HG02885 (cell line): ENCODE data around the gene METRNL.

Source experiments
- ATAC-seq: cut with Tn5 transposase; IDR thresholded peaks from one replicate; pipeline ENCODE4 v1.9.1; 2021; ENCODE audit warnings: mild to moderate bottlenecking; ENCODE audit not compliant: unreplicated experiment, poor library complexity

Gene METRNL

DNA sequence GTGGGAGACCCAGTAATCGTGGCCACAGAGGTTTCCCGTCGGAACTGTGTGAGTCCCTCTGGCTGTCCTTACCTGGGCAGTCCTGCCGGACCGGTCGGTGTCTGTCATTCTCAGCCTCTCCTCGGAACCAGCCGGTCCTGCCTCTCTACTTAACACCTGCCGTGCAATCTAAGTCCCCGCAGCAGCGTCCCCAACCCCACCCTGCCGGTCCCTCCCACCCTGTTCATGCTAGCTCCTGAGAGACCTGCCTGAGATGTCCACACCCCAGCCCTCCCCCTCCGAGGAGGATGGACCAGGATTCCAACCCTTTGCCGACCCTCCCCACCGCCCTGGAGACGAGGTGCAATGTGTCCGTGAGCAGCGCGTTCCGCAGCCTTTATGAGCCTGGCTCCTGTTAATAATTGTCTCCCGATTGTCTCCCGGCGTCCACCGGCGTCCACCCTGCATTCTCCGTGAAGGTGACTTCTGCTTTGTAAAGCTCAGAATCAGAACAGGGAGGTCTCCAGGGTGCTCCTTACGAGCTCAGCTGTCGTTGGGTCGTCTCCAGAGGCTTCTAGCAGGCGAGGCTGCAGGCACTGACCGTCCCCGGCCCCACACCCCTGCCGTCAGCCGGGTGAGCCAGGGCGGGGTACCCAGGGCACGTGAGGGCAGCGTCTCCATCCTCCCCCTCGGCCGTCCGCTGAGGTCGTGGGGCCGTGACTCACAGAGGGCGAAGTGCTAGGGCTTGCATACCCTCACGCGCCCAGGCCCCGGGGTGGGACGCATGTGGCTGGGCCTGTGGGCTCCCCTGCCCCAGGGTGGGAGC is 10.1 kb downstream of the METRNL start:
- no peak for ATAC-seq

DNA sequence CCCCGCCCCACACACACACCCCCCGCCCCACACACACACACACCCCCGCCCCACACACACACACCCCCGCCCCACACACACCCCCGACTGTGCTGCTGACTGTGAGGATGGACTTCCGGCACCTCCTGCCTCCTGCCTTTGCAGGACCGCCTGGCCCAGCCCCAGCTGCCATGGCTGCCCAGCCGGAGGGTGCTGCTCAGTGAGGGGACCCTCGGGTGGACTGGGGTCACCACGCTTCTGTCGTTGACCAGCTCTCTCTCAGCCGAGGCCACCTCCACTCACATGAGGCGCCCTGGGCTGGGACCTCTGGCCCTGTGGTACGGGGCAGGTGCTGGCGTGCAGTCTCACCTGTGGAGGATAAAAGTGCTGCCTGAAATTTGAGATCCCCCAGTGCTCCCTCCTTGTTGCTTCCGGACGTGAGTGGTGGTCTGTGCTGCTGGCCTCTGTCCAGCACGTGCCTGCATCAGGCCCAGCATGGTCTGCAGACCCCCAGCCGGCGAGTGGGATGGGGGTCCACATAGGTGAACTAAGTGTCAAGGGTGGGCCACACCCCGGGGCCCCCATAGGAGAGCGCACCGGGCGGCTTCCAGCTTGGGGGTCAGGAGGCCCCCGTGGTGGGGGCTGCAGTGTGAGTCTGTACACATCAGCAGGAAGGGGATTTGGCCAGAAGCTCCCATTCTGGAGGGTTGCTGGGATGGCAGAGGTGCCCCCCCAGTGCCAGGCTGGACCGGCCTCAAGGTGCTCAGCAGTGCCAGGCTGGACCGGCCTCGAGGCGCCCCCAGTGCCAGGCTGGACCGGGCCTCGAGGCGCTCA is 11.2 kb downstream of the METRNL start:
- no peak for ATAC-seq

DNA sequence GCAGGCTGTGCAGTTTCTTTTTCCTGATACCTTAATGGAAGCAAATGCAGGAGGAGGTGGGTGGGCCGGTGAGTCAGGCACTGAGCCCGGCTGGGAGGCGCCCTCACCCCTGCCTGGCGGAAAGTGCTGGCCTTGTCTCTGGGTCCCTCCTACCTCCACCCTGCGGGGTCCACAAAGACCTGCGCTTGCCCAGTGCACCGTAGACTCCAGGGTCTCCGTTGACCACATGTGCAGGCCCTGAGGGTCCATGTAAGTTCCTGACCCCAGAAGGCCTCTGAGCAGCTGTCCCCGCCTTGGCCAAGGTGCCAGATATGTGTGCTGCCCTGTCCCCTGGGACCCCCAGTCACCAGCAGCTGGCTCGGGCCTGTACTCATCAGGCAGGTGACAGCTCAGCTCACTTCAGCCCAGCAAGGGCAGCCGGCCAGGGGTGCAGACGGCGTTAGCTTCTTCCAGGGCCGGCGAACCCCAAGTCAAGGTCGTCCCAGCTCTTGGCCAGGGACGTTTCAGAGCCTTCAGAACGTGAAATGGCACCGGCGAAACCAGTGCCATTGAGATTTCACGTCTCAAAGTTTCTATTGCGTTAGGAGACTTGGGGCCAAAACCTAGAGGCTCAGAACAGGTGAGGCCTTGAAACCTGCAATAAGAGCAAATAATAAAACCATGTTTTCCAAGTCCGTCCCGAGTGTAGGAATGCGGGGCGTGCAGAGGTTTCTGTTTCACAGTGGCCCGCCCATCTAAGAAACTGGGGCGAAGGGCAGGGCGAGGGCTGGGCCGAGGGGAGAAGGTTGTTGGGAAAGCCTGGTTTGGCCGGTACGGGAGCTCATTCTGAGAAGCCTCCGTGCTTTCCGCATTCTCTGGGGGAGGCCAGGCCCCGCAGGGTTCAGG is 12.1 kb downstream of the METRNL start:
- ATAC-seq, result no peak

- ATAC-seq, result no peak
These were observed 12.8 kb downstream of the METRNL start for GRCh38 chr17:83092186-83092585.

DNA sequence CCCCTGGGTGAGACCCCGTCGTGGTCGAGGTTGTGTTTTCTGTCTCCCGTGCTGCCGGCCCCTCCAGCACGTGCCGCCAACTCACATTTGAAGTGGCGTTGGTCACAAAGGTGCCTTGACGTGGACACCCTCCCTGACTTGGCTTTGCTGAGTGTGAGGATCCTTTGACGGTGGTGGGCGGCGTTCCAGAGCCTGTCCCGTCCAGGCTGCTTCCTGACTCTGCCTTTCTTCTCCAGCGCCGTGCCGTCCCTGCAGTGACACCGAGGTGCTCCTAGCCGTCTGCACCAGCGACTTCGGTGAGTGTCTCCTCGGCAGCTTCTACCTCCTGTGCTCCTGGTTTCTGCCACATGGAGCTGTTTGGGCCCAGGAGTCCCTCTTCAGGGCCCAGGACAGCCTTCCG is 13.5 kb downstream of the METRNL start:
- no peak for ATAC-seq

DNA sequence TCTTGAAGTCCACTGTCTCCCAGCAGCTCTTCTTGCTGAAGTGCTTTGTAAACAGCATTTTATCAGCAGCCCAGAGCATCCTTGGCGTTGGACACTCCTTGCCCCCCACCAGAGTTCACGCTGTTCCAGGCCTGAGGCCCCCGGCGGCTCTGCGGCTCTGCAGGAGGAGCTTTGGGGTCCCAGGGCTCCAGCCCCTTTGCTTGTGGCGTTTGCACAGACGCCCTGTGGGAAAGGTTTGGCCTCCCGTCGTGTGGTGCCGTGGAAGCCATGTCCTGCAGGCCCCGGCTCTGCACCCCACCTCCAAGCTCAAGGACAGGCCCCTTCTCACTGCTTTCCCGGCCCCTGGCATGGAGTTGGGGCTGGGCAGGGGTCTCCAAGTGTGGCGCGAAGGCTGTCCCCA is 14.1 kb downstream of the METRNL start:
- no peak for ATAC-seq

GRCh38 chr17:83094291-83094690 is 14.9 kb downstream of the METRNL start:
- ATAC-seq, result no peak

DNA sequence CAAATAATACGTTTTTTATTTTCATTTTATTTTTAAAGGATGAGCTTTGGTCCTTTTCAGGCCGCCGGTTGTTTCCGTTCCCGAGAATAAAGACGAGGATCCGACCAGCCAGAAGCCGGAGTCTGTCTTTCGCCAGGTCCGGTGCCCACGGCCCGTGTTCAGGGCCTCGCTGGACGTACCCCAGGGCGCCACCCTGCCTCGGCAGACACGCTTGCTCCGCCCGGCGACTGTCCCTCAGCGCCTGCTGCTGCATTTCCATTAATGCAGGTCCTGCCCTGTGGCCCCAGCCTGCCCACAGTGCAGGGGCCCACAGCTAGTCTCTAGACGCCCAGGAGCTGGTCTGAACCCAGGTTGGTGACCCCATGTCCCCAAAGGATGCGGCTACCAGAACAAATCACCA is 15.6 kb downstream of the METRNL start:
- ATAC-seq, result no peak

GRCh38 chr17:83096401-83097224 is 17.2 kb downstream of the METRNL start:
- ATAC-seq, result no peak

- ATAC-seq, result no peak
These were observed 18.4 kb downstream of the METRNL start for GRCh38 chr17:83097831-83098230.

GRCh38 chr17:83098241-83099085 is 19.1 kb downstream of the METRNL start:
- ATAC-seq, result no peak

DNA sequence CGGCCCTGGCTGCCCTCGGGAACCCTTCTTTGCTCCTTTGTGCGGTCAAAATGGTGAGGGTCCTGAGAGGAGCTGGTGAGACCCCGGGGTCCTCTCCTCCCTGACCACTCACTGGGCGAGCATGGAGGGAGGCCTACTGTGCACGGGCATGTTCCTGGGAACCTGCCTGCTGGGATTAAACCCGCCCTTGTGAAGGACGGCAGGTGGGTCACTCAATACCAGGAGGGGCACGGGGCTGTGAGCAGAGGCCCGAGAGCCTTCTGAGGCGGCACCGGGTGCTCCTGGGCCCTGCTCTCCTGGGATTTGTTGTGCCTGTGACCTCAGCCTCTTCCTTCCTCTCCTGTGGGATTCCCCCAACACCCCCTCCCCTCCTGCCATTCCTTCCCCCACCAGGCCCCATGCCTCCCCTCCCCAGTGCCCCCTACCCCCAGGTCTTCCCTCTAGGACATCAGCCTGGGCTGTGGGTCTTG is 19.7 kb downstream of the METRNL start:
- no peak for ATAC-seq

DNA sequence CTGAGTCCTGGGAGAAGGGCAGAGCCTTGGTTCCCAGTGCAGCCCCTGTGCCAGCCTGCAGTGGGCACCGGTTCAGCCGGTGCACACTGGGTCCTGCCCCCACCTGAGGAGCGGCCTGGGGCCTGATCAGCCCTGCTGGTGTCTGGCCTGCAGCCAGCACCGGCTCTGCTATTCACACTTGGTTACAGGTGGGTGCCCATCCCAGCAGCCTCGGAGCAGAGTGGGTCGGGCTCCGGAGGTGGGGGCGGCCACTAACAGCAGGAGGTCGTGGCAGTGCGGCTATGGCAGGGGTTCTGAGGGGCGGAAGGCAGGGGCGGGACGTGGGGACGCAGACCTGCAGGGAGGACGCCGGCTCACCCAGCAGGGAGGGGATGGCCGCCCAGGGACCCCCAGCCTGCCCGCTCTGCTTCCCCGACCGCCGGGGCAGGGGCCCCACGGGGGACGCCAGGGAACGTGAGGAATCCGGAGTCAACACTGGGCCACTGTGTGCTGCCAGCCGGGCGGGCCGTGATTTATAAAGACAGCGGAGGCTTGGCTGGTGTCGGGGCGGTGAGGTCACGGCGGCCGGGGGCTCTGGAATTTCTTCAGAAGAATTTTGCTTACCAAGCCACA is 20.3 kb downstream of the METRNL start:
- ATAC-seq, result no peak

DNA sequence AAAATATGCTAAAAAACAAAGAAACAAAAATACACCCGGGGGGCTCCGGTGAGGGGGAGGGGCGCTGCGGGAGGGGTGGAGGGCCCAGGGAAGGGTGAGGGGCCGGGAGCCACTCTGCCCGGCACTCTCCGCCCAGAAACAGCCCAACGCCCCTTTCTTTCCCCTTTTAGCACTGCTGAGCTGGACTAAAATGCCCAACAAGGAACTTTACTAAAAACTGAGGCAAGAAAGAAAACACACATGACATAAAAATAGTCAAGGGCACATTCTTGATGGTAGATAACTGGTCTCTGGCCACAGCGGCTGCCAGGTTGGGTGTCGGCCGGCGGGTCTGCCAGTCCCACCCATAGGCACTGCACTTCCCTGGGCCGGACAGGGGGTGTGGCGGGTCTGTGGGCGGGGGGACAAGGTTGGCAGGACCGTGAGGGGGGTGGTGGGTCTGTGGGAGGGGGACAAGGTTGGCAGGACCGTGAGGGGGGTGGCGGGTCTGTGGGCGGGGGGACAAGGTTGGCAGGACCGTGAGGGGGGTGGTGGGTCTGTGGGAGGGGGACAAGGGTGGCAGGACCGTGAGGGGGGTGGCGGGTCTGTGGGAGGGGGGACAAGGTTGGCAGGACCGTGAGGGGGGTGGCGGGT is 20.9 kb downstream of the METRNL start:
- no peak for ATAC-seq

GRCh38 chr17:83100853-83101391 is 21.5 kb downstream of the METRNL start:
- ATAC-seq, result no peak

- no peak for ATAC-seq
These were observed 22.5 kb downstream of the METRNL start for GRCh38 chr17:83101805-83102480.
